Measurements from ENCODE around the gene RIPOR3.
"Not testable (repeated sequence)": the region's sequence is repeated elsewhere in the genome, so short reads cannot be mapped to it uniquely, and the experiment has no call there.

The RIPOR3 gene

DNA sequence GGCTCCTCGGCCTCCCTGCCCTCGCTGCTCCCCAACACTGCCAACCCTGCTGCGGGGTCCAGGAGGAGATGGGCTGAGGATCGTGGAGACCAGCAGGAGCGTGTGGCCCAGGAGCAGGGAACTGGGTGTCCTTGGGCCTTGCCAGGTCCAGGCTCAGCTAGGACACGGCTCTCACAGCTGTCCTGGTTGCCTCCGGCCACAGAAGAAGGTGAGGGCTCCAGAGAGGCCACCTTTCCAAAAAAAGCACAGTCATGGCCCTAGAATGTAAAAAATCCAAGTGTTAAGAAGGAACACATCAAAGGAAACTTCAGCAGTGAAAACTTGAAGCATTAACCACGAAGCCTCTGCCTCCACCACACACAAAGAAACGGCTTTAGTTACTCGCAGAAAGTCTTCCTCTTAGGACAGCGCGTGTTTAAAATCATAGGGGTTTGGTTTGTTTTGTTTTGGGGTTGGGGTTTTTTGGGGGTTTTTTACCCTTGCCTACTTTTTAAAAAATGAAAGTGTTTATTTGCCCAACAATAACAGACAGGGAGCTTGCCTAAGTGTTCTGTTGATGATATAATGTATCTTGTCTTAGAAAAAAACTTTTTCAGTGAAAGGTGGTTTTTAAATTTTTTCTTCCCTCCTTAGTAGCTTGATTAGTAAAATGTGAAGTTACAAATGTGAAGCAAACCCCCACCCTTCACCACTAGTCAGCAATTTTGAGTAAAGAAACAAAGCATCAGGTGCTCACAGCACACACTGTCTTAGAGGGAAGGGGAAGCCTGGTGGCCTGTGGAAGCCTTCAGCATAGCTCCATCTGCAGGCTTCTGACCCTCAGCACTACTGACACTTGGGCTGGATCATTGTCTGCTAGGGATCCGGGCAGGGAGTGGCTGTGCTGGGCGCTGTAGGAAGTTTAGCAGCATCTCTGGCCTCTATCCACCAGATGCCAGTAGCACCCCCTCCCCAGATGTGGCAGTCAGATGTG is 121.2 kb downstream of the RIPOR3 start:
- DNase-seq = peak; percentile 22

DNA sequence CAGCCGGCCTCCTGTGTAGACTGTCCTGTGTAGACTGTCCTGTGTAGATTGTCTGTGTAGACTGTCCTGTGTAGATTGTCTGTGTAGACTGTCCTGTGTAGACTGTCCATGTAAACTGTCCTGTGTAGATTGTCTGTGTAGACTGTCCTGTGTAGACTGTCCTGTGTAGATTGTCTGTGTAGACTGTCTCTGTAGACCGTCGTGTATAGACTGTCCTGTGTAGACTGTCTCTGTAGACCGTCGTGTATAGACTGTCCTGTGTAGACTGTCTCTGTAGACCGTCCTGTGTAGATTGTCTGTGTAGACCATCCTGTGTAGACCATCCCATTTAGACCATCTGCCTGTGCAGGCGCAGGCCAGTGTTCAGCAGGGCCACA is 121.9 kb downstream of the RIPOR3 start:
- not testable (repeated sequence) for DNase-seq

DNA sequence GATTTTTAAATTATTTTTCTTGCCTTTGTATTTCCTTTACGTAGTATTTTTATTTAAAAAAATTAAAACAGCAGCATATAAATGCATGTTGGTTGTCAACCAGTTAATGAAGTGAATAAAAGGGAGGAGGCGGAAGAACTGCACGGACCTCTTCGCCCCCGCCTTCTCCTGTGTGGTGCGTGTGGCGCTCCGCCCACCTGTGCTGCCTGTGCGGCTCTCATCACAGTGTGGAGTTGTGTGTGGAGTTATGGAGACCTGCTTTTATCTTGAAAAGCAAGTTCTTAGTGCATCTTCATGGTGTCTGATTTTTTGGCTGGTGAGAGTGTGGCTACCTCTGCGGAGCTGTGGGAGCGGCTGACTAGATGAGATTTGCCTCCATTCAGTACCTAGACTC is 122.8 kb downstream of the RIPOR3 start:
- DNase-seq = no peak

DNA sequence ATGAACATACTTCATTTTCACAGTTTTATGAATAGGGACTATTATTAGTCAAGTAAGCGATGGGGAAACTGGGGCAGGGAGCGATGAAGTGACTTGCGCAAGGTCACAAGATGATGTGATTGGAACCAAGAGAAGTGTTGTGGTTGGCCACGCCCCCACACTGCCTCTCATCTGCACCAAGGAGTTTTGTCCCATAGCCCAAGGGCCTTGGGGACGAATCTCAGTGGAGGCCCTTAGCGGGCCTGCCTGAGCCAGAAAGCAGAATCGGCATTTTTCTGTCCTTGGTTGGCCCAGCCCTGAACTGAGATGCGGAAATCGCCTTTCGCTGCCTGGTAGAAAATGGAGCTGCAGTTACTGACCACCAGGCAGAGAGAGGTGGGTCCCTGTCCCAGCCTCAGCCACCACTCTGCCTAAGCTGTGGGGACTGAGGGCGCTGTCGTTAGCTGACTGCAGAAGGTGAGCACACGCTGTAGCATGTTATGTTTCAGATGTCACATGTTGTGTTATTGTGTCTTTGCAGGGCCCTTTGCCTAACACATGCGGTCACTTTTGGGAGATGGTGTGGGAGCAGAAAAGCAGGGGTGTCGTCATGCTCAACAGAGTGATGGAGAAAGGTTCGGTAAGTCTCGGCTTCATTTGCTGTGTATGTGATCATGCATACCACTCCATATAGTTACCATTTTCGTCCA is 123.3 kb downstream of the RIPOR3 start:
- DNase-seq = no peak

DNA sequence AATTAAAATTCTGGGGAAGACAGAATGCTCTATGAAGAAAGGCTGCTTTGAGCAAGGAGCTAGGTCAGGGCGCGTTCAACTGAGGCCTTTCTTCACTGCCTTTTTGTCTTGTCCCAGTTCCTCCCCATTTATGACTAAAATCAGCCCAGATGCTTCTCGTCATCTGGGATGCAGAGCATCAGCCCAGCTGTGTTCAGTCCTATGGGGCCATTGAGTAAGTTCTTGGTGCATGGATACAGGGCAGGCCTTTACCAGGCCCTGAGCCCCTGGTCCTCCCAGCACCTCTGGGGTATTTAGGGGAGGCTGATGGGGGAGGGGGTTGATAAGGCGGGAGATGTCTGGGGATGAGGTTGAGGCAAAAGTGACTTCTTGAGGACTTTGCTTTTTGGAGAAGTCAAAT is 125.5 kb downstream of the RIPOR3 start:
- DNase-seq = no peak

DNA sequence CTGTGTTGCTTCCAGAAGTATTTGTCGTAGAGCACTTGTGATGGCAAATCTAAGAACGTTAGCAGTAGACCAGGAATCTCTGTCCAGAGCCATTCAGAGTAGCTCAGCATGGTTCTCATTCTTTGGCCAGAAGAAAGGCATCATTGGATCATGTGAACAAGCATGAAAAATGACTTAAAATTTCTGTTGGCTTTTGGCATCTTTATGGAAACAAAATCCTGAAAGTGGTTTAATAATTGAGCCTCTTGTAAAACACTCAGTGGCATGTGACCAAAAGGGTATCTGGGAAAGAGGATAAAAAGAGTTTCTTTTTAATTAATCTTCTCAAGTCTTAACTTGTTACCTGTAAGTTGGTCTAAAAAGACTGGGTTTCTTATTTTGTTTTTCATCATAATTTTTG is 126.0 kb downstream of the RIPOR3 start:
- DNase-seq = no peak

DNA sequence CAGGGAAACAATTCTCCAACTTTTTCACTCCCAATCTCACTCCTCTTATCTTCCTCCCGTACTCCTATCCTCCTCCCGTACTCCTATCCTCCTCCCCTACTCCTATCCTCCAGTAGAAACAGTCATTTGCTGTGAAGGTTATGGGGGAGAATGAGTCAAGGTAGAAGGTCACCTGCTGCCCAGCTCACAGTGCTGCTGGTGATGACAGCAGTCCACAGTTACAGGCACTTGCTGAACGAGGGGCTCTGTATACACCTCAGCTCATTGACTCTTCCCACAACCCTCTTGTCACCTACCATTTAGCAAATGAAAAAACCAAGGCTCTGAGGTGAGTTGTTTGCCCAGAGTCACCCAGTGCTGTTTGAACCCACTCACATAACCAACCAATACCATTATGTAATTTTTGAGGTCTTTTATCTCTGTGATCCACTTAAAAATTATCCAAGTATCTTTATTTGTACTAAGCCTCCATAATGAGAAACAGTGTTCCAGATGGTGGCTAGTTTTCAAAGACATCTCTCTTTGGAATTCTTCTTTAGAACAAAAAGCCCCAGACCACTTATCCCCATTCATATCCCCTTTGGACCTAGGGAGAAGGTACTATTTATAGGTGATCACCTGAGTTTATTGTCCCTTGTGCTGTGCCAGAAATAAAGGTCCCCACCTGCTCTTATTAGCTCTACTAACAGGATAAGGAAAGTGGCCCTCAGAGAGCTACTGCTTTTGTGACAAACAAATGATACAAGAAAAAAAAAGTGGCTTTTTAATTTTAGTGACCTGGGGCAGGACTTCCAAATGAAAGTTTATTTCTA is 128.0 kb downstream of the RIPOR3 start:
- no peak for DNase-seq

DNA sequence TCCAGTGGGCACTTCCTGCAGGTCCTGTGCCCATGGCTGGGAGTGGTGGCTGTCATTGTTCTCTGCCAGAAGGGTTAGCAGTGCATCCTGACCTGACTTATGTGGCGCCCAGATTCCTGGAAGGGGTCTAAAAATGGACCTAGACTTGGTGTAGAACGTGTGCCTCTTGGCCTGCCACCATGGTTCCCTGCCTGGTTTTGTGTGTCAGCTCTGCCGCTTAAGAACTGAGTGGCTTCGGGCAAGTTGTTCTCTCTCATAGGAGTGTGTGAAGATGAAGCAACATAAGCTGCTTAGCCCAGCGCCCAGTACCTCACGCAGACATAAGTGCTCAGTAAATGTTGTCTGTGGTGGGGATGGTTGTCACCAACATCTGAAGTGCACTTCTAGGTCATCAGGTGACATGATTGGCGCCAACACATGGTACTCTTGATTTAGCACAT is 129.1 kb downstream of the RIPOR3 start:
- DNase-seq = no peak

DNA sequence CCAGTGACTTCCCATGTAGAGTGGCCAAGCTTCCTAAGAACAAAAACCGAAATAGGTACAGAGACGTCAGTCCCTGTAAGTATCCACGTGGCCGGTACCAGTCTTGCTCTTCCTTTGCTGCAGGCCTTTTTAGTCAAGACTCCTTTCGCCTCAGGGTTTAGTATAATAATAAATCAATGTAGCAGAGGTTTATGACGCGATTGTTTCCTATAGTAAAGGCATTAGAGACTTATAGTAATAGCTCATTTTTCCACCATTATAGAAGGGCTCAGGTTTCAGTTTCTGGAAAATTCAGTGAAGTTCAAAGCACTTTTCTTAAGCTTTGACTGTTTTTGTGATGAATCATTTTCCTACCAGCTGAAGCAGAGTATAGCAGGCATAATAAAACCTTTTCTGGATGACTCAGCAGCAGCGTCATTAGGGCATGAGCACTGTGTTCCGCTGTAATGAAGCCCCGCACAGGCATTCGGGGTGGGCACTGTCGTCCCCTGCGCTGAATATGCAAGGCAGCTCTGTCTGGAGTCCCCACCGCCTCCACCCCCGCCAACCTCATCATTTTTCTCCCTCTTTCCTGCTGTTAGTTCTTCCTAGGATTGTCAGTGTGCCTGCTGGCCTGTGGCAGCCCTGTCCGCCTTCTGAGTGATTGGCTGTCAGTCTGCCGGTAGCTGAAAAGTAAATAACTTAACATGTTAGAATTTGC is 129.8 kb downstream of the RIPOR3 start:
- peak; percentile 98 for DNase-seq

DNA sequence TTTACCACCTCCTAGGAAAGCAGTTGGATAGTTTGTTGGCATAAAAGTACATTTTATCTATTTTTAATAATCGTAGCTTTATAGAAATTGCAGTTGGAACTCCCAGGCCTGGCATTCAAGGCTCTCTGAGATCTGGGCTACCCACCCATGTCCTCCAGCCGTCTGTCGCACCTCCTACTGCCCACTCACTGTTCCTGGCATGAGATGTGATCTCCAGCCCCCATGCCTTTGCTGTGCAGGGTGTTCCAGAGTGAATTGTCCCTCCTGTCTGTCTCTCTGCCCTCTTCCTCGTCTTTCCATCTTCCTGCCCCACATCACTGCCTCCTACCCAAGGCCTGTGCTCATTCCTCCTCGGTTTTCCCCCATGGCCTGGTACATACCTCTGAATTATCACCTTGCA is 130.5 kb downstream of the RIPOR3 start:
- DNase-seq = no peak

DNA sequence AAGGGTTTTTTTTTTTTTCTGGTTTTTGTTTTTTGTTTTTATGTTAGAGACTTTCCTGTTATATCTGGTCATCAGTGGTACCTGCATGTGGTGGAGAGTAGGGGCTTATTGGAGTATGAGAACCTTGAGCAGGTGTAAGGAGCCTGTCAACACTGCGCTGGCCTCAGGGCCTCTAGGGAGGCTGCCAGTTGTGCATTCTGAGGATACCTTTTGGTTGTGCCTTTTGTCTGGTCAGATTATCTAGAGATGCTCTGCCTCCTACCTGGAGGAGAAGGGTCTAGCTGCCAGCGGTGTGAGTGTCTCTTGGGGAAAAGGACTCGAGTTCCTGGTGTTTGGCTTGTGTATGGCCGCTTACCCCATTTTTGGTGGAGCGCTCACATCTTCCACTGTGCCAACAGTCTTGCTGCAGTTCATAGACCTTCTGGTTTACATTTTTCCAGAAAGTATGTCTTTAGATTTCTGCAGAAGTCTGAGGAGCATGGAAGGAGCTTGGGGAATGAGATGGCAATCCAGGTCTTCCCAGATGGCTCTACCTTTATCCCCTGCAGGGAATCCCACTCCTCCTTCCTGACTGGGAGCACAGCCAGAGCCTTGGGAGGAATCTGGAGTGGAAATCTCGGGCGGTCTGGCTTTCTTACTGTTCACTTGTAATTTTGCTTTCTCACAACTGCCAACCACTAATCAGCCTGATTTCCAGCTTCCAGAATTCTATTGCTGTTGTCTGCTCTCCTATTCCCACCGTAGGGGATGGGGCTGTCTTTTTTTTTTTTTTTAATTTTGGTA is 131.3 kb downstream of the RIPOR3 start:
- no peak for DNase-seq

DNA sequence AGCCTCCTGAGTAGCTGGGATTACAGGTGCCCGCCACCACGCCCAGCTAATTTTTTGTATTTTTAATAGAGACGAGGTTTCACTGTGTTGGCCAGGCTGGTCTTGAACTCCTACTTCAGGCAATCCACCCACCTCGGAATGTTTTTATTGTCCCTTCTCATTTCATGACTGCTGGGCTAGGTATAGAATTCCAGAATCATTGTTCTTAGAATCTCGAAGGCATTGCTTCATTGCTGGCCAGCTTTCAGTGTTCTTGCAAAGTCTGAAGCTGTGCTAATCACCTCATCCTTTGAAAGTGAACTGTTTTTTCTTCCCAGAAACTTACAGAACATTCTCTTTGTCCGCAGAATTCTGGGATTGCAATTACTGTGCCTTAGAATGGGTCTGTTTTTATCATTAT is 132.2 kb downstream of the RIPOR3 start:
- DNase-seq = no peak

DNA sequence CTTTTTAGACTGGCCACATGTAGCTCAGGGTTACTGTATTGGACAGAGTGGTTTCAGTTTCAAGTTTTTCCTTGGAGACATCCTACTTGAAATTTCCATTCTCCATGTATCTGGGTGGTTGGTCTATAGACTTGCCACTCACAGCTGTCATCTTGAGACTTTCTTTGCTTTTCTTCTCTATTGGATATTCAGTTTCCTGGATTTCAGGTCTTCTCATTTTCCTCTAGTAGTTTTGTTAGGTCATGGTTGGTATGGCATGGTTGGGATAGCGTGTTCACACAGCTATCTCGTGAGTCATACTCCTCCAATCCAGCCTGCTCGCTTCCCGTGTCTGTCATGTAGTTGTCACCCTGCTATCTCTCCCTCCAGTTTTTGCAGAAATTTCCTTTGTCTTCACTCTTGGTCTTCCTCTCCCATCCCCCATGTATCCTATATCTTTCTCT is 132.8 kb downstream of the RIPOR3 start:
- peak; percentile 86 for DNase-seq

DNA sequence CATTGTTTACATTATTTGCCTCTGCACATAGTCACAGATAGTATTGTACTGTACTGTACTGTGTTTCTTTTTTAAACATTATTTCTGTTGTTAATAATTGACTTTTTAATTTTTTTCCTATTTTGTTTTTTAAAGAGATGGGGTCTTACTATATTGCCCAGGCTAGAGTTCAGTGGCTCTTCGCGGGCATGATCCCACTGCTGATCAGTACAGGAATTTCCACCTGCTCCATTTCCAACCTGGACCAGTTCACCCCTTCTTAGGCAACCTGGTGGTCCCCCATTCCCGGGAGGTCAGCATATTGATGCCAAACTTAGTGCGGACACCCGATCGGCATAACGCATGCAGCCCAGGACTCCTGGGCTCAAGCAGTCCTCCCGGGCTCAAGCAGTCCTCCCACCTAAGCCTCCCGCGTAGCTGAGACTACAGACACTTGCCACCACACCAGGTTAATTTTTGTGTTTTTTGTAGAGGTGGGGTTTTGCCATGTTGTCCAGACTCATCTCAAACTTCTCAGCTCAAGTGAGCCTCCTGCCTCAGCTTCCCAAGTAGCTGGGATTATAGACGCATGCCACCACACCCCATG is 133.7 kb downstream of the RIPOR3 start:
- DNase-seq = no peak

DNA sequence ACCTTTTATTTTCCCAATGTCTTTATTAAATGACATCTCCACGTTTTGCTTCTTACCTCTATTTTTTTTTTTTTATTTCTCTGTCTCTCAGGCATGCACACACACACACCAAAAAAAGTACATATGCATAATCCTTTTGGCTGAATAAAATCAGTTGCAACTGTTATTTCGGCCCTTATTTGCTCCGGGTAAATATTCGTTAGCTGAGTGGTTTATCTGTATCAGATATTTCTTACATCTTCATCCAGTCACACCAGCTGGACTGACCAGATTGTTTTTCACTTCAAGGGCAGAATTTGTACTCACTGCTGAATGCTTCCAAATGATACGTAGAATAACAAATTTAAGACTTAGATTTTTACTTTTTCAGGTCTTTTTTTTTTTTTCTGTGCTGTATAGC is 135.7 kb downstream of the RIPOR3 start:
- DNase-seq = no peak

DNA sequence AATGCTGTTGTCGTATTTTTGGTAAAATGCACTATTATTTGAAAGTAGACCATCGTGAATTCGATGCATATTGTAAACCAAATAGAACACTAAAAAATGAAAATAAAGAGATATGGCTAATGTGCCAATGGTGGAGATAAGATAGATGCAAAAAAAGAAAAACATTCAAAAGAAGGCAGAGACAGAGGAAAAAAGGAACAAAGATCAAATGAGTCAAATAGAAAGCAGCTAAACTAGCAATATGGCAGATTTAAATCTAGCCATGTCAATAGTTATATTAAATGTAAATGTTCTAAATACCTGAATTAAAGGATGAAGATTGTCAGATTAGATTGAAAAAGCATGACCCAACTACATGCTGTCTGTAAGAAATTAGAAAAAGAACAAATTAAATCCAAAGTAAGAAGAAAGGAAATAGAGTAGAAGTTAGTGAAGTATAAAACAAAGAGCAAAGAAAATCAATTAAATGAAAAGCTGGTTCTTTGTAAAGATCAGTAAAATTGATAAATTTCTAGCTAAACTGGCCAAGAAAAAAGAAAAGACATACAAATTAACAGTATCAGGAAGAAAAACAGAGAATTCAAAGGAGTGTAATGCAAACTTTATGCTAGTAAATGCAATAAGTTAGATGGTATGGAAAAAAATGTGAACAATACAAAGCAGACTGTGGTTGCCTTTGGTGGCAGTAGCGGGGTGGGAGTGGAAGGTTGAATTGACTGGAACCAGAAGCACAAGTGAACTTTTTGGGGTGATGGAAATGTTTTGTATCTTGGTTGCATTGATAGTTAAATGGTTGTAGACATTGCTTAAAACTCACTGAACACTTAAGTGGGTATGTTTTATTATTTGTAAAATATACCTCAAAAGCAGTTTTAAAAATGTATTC is 136.4 kb downstream of the RIPOR3 start:
- DNase-seq = no peak

DNA sequence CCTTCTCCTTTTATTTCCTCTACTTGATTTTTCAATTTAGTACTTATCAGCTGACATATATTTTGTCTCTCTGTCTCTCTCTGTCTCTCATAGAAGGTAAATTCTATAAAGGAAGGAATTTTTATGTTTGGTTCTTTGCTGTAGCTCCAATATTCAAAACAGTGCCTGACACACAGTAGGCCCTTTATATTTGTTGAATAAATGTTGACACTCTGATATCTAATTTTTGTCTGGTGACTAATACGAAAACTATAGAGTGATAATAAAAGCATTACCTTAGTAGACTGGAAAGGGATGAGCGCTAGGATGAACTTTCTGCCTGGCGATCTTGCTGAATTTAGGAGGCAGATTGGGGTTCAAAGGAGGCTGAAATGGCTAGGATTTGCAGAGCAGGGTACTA is 138.4 kb downstream of the RIPOR3 start:
- no peak for DNase-seq

DNA sequence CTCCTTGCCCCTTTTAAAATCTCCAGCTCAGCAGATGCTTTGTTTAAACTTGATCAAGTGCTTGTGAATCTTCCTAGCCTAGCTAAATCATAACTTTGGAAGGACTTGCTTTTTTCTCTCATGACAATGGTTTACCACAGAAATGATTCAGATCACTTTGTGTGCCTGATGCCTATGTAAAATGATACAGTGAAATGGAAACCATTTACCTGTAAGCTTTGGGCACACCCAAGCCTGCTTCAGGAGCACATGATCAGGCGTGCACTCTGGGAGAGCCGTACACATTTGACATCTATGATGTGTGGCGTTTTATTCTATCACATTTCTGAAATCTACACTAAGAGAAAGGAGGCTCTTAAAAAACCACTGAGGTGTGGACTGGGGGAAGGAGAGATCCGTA is 140.1 kb downstream of the RIPOR3 start:
- no peak for DNase-seq

DNA sequence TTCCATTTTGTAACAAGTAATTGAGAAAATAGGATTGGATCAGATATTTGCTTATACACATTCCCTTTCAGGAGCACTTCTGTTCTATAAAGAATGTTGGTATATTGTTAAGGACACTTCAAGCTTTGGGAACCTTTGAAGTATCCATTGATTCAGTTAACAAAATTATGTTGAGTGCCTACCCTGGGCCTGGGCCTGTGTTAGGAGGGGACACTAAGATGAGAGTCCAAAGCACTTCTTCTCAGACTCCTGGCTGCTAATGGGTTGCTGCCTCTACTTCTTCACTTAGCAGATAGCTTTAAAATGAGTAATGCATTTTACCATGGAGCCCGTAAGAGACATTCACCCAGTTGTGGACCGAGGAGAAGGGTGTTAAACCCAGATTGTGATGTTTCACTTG is 140.8 kb downstream of the RIPOR3 start:
- no peak for DNase-seq

DNA sequence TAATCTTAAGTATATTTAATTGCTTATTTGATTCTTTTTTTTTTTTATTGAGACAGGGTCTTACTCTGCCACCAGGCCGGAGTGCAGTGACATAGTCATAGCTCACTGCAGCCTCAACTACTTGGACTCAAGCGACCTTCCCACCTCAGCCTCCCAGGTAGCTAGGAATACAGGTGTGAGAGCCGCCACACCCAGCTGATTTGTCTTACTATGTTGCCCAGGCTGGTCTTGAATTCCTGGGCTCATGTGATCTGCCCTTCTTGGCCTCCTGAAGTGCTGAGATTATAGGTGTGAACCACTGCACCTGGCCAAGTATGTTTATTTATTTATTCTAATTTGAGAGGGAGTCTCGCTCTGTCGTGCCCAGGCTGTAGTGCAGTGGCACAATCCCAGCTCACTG is 142.9 kb downstream of the RIPOR3 start:
- no peak for DNase-seq
